Measurements from ENCODE around the gene INSIG1. TPM values are rescaled to one million over a fixed set of nuclear protein-coding genes. Genes with fewer than 3 reads are reported as not detected.

The INSIG1 gene
- total RNA-seq = 100 to 1,000 TPM in 3 of 6 donors, 10 to 100 TPM in 3; 16.8 to 136 (median 100) TPM

DNA sequence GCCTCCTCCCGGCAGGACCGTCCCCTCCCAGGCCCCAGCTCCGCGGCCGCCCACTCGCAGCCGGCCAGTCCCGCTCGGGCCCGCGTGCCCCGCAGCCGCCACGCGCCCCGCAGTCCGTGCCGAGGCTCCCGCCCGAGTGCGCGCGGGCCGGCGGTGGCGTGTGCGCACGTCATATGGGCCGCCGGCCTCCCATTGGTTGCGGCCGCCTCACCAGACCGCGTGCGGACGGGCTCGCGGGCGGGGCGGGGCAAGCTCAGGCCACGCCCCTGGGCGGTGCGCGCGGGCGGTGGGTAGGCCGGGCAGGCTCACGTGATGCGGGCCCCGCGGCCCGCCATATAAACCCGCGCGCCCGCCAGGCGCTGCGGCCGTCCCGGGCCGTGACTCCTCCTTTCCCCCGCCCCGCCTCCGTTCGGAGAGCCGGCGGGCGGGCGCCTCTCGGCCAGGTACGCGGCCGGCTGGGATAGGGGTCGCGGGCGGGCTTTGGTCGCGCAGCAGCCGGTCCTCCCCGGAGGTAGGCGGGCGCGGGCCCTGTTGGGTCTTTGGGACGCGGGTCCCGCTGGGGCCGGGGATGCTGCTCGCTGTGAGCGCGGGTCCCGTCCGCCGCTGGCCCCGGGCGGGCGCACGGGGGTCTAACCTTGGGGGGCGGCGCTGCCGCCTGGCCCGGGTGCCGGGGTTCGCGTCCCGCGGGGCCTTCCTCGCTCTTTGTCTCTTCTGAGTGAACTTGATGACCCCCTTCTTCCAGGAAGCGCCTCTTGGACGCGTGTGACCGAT lies at the start of gene INSIG1:
Gene INSIG1, plus strand, starts transcription at position 362 of the 771 bp plus-strand sequence. Its CDS starts 408 bp downstream, at position 770.
- peak; percentile 92 to 93 for ATAC-seq (ENCODE audit: low FRiP score in 2 of 2)
- peaks cover 17 to 39% (median 28%) of the 10 kb centered on the region in 4 donors for H3K4me1 ChIP-seq
- 0% methylated on average over 7 to 23 of the region's 111 CpGs for WGBS, 2 donors

DNA sequence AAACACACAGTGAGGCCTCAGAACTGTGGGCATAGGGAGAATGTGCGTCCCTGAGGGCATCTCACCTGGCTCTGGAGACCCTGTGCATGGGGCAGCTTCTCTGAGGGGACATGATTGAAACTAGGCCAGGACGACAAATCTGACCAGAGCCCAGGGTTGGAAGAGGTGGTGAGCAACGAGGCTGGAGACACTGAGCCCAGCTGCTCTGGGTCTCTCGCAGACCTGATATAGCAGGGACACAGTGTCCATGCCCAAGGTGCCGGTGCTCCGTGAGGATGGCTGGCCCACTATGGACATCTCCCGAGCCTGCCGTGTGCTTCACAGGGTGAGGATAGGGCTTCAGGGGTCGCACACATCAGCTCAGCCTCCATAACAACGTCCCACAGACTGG lies 49.3 kb upstream of the INSIG1 start:
- Histone ChIP-seq H3K27ac (no peak overlapping the region), H3K9me3 (no peaks in the 10 kb centered on the region), H3K27me3 (no peaks in the 10 kb centered on the region), H3K4me3 (no peak overlapping the region), H3K36me3 (no peaks in the 10 kb centered on the region), H3K4me1 (no peaks in the 10 kb centered on the region)
- no peak for ATAC-seq (ENCODE audit: low FRiP score in 2 of 2)
- TF ChIP-seq POLR2A (IDR thresholded peaks at IDR 0.05) (no peak), POLR2AphosphoS5 (IDR thresholded peaks at IDR 0.05) (no peak), EP300 (IDR thresholded peaks at IDR 0.05) (no peak)
- TF ChIP-seq, protein P1, sequence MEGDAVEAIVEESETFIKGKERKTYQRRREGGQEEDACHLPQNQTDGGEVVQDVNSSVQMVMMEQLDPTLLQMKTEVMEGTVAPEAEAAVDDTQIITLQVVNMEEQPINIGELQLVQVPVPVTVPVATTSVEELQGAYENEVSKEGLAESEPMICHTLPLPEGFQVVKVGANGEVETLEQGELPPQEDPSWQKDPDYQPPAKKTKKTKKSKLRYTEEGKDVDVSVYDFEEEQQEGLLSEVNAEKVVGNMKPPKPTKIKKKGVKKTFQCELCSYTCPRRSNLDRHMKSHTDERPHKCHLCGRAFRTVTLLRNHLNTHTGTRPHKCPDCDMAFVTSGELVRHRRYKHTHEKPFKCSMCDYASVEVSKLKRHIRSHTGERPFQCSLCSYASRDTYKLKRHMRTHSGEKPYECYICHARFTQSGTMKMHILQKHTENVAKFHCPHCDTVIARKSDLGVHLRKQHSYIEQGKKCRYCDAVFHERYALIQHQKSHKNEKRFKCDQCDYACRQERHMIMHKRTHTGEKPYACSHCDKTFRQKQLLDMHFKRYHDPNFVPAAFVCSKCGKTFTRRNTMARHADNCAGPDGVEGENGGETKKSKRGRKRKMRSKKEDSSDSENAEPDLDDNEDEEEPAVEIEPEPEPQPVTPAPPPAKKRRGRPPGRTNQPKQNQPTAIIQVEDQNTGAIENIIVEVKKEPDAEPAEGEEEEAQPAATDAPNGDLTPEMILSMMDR (IDR thresholded peaks at IDR 0.05) = no peak
- DNase-seq = no peak
- WGBS, 2 donors = 77 to 82% methylated on average over 3 to 10 of the region's 10 CpGs

More for the DNA sequence above, at the start of gene INSIG1:
- peak in 1 of 4 donors; percentile 96 for TF ChIP-seq EP300 (IDR thresholded peaks at IDR 0.05)
- peak; percentile 52 to 91 for TF ChIP-seq POLR2AphosphoS5 (IDR thresholded peaks at IDR 0.05)
- TF ChIP-seq, protein P1 (IDR thresholded peaks at IDR 0.05) = peak in 4 of 6 experiments; percentile 19 to 44 (median 32)
- TF ChIP-seq POLR2A (IDR thresholded peaks at IDR 0.05) = peak in 3 of 4 donors; percentile 83 to 99 (median 98)
- peak; percentile 94 to 99 for DNase-seq
- Histone ChIP-seq H3K27me3 (no peaks in the 10 kb centered on the region), H3K4me3 (peak within 1 kb of the TSS; percentile 67 to 99 (median 90)), H3K27ac (peak within 1 kb of the TSS; percentile 92 to 98 (median 94)), H3K36me3 (peaks cover 0 to 9% (median 5%) of the 10 kb centered on the region in 4 donors), H3K9me3 (no peaks in the 10 kb centered on the region)

DNA sequence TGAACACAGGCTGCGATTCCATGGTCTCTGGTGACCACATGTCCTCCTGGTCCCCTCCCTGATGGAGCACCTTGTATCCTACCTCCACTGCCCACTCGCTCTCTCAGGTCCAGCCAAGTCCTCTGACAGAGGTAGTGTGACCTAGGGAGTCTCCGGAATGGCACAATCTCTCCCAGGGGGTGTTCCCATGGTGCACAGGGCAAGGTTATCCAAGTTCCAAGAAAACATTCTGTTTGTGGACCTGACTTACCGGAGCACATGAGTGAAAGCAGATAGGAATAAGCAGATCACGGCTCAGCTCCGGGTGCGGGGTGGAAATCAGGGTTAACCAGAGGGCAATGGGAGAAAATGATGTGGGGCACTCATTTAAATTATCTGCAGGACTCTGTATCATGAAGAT lies 45.8 kb upstream of the INSIG1 start:
- no peak for DNase-seq
- Histone ChIP-seq H3K9me3 (no peaks in the 10 kb centered on the region), H3K4me1 (no peaks in the 10 kb centered on the region), H3K4me3 (no peak overlapping the region), H3K36me3 (no peaks in the 10 kb centered on the region), H3K27ac (no peak overlapping the region), H3K27me3 (no peaks in the 10 kb centered on the region)
- ATAC-seq (ENCODE audit: low FRiP score in 2 of 2) = no peak
- no peak for TF ChIP-seq POLR2A (IDR thresholded peaks at IDR 0.05)
- no peak for TF ChIP-seq EP300 (IDR thresholded peaks at IDR 0.05)
- TF ChIP-seq POLR2AphosphoS5 (IDR thresholded peaks at IDR 0.05) = no peak
- TF ChIP-seq, protein P1 (IDR thresholded peaks at IDR 0.05) = no peak
- WGBS, 2 donors = 62 to 77% methylated on average over 5 to 7 of the region's 7 CpGs

DNA sequence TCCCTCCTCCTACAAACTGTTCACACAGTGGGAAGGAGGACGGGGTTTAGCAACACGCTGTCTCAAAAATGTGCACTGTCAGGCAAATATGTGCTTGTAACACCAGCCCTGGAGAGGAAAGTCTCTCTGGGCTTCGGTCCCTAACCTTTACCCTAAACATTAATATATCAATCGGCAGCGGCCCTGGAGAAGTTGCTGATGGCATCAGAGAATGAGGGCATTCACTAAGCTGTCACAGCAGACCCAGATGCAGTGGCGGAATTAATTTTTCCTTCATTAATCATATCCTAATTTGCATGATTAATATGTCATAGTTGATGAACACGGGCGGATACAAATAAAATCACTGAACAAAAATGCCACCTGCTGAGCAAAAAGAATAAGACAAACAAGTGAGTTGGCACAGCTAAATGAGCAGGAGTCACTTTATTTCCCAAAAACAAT lies 45.2 kb upstream of the INSIG1 start:
- DNase-seq (no peak), ATAC-seq (ENCODE audit: low FRiP score in 2 of 2) (no peak)
- TF ChIP-seq, protein P1 (IDR thresholded peaks at IDR 0.05) = peak in 1 of 6 experiments; percentile 7
- TF ChIP-seq POLR2AphosphoS5 (IDR thresholded peaks at IDR 0.05) = no peak
- Histone ChIP-seq H3K36me3 (no peaks in the 10 kb centered on the region), H3K4me1 (no peaks in the 10 kb centered on the region), H3K27ac (no peak overlapping the region), H3K4me3 (no peak overlapping the region), H3K9me3 (no peaks in the 10 kb centered on the region), H3K27me3 (no peaks in the 10 kb centered on the region)
- 54 to 57% methylated on average over 8 of the region's 8 CpGs for WGBS, 2 donors
